GM18519 (cell line): ENCODE data around the gene PDIA3.
"Not testable (repeated sequence)": the region's sequence is repeated elsewhere in the genome, so short reads cannot be mapped to it uniquely, and the experiment has no call there.

Experiments used
- ATAC-seq: cut with Tn5 transposase; IDR thresholded peaks from one replicate; pipeline ENCODE4 v1.9.1; 2021; ENCODE audit warnings: mild to moderate bottlenecking, moderate library complexity; ENCODE audit not compliant: unreplicated experiment, low FRiP score

Gene PDIA3

DNA sequence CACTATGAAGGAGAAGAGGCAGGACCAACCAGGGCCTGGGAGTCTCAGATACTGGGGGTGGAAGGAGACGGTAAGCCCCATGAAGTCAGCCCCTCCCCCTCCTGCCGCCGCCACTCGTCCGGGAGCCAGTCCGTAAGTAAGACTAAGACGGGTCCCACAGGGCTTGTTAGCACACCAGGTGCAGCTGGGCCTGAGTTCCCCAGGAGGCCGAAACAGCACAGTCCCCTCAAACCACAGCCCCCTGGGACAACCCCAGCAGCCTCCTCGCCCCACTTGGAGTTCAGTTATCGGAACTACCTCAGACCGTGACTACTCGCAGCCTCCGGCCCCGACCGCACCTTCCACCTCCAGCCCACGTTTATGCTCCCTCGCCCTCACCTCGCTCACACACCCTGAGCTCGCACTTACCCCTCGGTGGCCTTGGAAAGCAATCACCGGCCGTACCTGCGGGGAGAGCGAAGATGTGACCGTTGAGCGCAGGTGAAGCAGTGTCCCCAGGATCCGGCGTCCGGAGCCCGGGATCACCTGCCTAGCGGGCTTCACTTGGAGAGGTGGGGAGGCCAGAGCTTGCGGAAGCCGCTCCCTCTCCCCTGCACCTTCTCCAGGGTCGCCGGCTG lies 30.0 kb downstream of the PDIA3 start:
- peak; percentile 36 for ATAC-seq

DNA sequence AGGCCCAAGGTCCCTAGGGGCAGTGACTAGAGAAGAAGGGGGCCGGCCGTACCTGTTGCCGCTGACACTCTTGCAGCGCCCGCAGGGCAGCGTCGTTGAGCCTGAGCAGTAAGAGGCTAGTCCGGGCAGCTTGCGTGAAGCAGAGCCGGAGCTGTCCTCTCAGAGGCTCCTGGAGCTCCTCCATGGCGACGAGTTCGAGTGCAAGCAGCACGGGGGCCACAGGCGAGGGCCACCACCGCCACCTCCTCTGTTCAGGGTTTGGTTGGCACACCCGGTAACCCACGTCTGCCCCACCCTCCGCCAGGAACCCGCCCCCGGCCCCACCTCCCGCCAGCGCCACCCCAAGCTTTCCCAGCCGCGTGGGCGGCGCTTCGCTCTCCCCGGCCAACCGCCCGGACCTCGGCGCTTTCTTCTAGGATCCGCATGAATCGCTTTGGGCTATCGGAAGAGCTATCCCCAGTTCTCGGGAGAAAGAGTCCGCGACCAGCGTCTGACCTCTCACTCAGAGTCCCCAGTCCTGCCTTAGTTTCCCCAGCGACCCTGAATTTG lies 30.6 kb downstream of the PDIA3 start, which contains the start of gene ELL3:
ELL3 (minus strand) TSS at position 249 of the 549 bp plus-strand sequence; CDS start at position 184, 65 bp downstream.
- peak; percentile 13 for ATAC-seq

DNA sequence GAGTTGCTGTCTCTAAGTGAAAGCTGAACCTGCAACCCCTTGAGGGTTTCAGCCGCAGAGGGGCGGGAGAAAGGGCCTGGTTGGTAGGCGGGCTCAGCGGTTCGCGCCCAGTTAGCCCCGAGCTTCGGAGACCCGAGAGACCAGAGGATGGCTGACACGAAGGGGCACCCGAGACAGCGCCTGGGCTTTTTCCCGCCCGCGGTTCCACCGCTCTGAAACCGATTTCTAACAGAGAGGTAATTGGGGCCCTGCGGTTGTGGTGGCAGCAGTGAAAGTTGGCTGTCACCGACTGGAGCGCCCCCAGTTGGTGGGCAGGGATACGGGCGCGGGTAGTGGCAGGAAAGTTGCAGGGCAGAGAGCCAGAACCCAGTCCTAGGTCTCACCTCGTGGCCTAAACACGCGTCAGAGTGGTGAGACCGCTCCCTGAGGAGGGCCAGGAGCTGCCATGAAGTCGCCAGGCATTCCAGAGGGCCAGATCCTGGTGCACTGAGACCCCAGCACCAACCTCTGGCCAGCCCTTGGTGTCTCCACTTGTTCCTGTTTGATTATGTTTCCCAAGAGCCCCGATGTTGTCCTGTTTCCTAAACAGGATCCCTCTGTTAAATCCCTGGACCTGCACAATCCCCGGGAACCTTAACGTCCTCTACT lies 31.2 kb downstream of the PDIA3 start:
- peak; percentile 39 for ATAC-seq

DNA sequence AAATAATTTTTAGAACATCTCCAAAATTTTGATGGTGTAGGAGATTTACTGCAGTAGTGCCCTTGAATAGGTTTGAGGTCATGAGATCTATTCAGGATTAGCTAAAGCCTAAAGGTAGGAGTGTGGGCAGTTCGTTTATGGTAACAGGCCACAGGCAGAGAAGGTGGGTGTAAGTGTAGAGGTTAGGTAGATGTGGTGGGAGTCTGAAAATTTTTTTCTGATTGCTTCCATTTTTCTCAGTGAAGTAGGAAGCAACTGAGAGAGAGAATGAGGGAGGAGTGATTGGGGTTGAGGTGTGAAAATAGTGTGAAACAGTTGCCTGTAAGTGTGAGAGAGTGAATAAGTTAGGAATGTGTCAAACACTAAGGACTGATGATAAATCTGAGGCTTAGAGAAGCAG lies 32.8 kb downstream of the PDIA3 start:
- no peak for ATAC-seq

DNA sequence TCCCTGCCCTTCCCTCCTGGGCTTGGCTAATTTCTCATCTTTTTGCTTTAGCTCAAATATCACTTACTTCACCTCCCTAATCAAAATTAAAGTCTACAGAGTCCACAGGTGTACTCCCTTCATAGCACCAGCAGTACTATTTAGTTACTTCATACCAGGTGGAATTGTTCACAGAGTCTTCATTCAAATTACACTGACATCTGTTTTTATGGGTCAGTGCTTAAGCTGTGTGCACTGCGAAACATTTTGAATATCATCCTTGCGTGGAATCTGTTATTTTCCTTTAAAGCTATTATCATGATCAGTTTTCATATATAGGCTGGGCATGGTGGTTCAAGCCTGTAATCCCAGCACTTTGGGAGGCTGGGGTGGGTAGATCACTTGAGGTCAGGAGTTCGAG lies 43.2 kb downstream of the PDIA3 start:
- ATAC-seq, result no peak

DNA sequence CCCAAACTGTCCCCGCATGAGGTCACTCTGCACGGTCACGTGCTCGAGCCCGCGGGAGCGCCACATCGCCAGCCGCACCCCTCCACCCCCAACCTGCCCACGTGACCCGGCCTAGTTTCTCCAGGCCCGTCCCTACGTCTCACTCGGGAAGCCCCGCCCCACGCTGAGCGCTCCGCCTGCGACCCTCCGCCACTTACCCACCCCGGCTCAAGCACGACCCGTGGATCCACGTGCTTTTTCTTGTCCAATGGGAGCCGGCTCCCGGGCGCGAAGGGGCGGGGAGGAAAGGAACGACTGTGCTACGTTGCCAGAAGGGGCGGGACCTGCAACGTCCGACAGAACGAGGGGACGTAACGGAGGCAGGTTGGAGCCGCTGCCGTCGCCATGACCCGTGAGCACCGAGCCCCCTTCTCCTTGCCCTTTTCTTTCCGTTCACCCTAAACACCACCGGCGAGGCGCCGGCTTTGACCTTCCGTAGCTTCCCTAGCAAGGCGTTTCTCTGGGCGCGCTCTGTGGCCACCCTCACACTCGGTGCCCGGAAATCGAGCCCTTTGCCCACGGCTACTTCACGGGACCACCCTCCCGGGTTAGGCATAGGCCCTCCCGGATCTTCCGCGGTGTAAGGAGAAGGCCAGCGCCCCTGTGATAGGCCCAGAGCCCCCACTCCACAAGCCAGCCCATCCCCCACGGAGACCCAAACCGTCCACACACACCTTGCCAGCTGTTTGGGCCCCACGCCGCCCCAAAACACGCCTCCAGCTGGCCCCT lies 45.9 kb downstream of the PDIA3 start, which contains the start of gene SERF2:
SERF2 (plus strand) TSS at position 328 of the 768 bp plus-strand sequence; CDS start at position 385, 57 bp downstream.
- peak; percentile 81 for ATAC-seq

DNA sequence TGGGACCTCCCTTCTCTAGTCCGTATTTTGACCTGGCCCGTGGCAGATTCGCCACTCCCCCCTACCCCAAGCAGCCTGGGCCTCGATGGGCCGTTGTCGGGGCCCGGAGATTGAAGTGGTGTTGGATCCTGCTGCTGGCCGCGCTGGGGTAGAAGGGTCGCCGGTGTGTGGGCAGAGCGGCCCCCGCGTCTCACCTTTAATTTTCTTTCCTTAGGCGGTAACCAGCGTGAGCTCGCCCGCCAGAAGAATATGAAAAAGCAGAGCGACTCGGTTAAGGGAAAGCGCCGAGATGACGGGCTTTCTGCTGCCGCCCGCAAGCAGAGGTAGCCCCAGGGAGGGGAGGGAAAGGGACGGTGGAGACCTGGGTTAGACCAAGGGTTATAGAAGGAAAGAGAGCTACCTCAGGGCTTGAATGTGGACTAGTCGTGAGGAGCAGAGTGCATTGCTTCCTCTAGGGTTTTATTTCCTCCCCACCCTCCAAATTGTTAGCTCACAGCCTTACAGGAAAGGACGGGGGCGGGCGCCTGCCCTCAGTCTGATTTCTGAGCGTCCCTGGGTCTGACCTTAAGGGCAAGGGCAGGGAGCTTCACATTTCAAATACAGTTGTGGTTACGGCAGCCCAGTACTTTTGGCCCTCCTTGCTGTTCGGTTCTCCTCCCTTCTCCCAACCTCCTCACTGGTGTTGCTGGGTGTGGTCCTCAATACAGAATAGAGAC lies 46.7 kb downstream of the PDIA3 start:
- ATAC-seq, result no peak

DNA sequence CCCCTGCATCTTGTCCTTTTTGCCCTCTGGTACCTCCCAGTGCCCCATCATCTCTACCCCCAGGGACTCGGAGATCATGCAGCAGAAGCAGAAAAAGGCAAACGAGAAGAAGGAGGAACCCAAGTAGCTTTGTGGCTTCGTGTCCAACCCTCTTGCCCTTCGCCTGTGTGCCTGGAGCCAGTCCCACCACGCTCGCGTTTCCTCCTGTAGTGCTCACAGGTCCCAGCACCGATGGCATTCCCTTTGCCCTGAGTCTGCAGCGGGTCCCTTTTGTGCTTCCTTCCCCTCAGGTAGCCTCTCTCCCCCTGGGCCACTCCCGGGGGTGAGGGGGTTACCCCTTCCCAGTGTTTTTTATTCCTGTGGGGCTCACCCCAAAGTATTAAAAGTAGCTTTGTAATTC lies 47.4 kb downstream of the PDIA3 start:
- ATAC-seq, result no peak

DNA sequence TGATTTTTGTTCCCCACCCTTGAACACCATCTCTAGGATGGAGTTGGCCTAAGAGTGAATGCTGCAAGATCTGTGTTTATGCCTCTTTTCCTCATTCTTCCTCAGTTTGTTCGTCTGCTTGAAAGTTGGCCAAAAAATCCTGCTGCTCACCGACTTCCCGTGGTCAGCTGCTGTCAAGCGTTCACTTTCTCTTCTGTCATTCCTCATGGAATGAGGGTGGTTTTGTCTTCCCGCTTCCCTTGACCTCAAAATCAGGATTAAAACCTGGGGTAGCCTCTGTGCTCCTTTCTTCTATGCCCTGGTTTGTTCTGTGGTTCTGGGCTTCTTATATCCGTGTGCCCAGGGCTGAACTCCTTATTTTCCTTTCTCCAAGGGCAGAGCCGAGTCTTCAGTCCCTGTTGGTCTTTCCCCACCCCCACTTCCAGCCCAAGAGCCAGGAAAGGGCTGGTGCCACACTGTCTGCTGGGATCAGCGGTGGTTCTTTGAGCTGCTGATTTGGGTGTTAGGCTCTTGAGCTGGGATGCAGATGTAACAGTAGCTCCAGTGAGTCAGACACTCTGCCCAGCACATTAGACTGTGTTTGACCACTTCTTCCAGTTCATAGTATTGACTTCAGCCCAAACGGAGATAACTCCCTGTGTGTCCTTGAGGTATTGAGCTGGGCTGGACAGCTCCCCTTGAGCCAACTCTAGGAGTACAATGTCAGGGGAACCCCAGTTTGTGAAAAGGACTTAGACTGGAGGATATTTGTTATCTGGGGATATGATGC lies 48.2 kb downstream of the PDIA3 start:
- ATAC-seq, result no peak

DNA sequence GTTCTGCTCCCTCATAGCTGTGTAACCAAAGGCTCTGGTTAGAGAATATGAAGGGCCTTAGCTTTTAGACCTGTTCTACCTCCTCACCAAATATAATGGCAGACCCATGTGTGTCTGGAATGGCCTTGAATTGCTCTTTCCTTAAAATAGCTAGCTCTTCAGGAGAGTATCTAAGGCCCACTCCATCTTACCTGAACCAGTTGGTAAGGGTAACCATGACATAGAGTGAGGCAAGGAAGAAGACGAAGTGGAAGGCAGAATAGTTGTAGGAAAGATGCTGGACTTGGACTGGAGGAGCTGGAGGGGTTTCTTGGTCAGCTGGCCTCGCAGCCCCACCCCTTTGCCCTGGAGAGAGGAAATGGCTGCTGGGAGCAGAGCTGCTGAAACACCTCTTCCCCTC lies 49.0 kb downstream of the PDIA3 start:
- no peak for ATAC-seq

DNA sequence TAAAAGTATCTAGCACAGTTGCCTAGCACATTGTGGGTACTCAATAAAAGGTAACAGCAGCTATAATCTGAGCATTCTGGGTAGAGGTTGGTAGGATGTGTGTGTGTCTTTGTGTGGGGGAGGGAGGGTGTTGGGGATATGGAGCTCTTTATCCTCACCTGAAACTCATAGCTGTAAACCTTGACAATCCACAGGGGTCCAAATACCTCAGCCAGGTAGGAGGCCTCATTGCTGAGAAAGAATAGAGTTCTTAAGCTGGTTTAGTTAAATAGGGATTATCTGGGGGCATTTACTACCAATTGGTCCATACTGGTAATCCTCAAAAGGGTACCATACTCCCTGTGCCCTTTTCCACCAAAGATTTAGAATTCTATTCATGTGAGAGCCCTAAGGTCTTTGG lies 49.8 kb downstream of the PDIA3 start:
- ATAC-seq, result no peak

DNA sequence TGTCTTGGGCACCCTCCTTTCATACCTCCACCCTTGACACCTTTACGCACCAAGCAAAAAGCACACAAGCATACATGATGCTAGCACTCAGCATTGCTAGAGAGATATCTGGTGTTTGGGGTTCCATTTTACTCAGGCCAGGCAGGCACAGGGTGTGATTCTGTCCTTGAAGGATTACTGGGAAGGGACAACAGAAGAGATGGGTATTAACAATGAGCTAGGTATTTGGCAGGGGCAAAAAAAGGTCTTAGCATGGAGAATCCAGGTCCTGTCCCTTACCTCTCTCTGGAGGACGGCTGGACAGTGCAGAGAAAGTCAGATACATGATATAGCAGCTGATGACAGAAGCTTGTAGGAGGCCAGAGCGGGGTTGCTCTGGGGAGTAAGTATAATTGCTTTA lies 50.3 kb downstream of the PDIA3 start:
- ATAC-seq, result no peak

DNA sequence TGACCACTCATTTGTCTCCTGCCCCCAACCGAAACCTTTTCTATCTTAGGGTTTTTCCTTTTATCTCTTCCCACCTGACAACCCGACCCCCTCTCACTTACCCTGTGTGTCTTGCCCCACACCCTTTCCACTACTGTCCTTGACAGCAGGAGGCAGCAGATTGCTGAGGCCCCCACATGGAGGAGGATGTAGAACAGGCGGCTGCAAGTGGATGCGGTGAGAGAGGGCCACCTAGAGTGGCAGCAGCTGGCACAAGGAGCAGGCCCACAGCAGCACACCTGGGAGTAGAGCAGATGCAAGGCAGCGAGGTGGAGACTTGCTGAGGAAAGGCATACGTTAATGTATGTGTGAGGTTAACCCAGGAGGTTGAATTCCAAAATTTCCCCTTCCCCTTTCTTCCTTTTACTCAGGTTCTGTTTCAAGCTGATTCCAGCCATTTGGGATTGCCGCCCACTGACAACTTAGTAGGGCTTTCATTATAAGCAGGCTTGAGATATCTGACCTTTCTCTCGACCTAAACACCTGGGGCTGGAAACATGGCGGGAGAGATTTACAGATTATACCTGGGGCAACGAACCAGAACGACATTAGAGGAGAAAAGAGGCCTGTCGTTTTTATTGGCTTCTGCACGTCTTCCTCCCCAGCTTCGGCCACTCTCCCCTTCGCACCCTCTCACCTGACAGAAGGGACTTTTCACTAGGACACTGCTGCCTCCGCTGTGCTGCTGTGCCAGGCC lies 53.1 kb downstream of the PDIA3 start:
- ATAC-seq, result no peak

DNA sequence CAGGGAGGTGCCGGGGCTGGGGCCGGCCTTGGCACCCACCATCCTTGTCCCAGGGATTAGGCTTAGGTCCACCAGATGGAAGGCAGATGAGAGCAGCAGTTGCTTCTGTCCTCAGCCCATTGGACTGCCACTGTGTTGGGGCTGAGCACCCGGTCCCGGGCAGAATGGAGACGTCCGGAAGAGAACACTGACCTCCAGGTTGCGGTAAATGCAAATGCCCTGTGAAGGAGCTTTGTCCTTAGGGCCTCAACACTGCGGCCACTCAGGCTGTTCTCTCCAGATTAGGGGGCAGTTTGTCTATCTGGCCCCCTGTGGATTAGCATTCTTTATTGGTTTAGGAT lies 53.7 kb downstream of the PDIA3 start, which contains the start of gene SERINC4:
SERINC4 (minus strand) TSS at position 276 of the 341 bp plus-strand sequence; CDS start at position 42, 234 bp downstream.
- ATAC-seq, result no peak

DNA sequence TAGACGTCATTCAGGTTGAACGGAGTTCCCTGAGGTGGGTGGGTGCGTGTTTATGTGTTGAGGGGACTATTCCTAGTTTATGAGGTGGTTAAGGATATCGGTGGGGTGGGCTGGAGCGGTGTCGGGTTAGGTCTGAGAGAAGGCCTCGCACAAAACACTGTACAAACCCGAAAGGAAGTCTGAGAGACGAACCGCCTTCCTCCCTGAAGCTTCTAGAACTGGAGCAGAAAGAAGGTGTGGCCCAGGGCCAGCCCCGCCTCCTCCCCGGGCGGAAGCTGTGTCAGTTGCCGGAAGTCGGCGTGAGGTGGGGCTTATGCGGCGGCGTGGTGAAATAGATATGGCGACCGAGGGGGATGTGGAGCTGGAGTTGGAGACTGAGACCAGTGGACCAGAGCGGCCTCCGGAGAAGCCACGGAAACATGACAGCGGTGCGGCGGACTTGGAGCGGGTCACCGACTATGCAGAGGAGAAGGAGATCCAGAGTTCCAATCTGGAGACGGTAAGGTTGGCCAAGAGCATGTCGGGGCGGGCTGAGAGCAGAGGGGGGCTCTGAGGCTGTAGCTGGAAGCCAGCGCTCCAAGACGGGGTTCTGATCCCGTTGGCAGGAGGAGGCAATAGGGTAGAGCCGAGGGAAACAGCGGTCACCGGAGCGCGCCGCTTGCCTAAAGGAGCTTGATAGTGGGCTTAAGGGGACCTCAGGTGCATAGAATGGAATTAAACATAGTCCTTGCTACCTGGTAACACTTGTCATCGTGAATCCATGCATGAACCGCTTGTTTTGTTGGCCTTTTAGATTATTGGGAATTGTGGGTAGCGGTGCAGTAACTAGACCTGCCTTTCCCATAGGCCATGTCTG lies 54.3 kb downstream of the PDIA3 start, which contains the start of gene HYPK:
HYPK (plus strand) TSS at position 314 of the 856 bp plus-strand sequence; CDS start at position 338, 24 bp downstream.
- ATAC-seq, result peak; percentile 50

DNA sequence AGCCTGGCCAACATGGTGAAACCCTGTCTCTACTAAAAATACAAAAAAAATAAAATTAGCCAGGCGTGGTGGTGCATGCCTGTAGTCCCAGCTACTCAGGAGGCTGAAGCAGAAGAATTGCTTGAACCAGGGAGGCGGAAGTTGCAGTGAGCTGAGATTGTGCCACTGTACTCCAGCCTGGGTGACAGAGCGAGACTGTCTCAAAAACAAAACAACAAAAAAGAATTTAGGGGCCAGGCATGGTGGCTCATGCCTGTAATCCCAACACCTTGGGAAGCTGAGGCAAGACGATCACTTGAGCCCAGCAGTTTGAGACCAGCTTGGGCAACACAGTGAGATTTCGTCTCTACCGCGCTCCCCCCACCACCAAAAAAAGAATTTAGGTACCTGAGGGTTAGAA lies 56.4 kb downstream of the PDIA3 start:
- not testable (repeated sequence) for ATAC-seq

DNA sequence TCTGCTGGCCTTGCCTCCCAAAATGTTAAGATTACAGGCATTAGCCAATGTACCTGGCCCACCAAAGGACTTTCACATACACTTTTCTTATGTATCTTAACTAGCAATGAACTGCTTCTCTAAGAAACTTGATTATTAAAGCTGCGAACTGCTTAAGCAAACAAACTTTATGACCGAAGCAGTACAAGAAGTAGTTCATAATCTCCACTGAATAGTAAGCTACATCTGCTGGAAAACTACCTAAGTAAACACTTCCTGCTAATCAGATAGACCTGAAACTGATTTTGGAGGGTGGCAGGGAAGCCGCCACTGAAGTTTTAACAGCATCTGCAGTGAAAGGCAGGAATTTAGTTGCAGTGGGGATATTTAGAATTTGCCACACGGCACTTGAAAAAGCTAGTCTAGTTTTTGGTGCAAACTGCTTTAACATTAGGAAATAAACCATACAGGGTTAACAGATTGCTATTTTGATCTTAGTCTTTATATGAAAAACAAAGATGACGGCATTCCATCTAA lies 62.3 kb downstream of the PDIA3 start:
- ATAC-seq, result no peak
